T-helper 2 cell treated with Interferon-gamma antibody and Interleukin-4, amounts not matched to agents 100 ng/mL and 5 ng/mL, for 36 hours (primary cell): ENCODE data around the gene CDK19. TPM values are rescaled to one million over a fixed set of nuclear protein-coding genes. Genes with fewer than 3 reads are reported as not detected.
"Not testable (repeated sequence)": the region's sequence is repeated elsewhere in the genome, so short reads cannot be mapped to it uniquely, and the experiment has no call there.

ENCODE experiments used
- intact Hi-C: fragments of 100-400 bp; cut with micrococcal nuclease; formaldehyde crosslinking; loops from one replicate; pipeline ENCODE4 v1.15.1; 2023
- total RNA-seq: library from RNA; stranded (reverse); gene quantifications from 2 replicates; pipeline ENCODE4 v1.2.3, GENCODE V29; 2022

The CDK19 gene
- total RNA-seq, 1 donor from 2014 or later: 23.8 TPM

GRCh38 chr6:110814102-110815014 lies 911 bp downstream of the CDK19 start:
- intact Hi-C loops: loop anchor here (1.0 to 10.0 kb wide), 12 partner anchors 60 to 1330 kb away; partner anchors contain the start of genes AK9, AMD1, CDC40 and FIG4

DNA sequence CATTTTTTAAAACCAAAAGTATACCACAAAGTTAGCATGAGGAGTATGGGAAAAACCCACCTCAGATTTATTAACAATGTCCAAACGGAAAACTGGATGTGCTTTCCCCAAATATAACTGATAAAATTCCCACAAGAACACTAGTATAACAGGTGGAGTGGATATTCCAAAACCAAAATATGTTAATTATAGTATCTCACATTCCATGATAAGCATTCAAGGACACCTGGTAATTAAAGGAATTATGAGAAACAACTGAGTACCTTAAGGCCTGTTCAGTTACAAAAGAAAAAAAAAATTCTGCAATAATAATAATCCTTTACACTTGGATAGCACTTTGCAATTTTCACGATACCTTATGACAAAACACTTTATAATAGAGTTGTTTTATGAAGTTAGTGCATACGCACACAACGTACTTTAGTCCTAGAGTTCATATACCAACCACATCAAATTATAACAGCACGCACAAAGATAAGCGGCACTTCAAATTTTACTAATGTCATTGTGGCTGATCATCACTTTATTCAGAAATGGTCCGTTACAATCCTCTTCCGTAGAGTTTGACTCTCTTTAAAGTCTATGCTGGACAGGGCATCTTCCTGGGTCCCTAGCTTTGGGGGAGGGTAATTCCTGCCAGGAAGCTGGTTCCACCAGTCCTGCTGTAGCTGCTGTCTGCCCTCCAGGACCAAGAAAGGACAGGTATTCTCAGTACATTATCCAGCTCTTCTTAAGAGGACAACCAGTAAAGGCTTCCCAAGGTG lies 1.7 kb downstream of the CDK19 start:
- intact Hi-C loops: loop anchor here (2.0 to 10.0 kb wide), 3 partner anchors 445 to 1329 kb away; partner anchors contain the start of genes AK9, FIG4 and ZBTB24

DNA sequence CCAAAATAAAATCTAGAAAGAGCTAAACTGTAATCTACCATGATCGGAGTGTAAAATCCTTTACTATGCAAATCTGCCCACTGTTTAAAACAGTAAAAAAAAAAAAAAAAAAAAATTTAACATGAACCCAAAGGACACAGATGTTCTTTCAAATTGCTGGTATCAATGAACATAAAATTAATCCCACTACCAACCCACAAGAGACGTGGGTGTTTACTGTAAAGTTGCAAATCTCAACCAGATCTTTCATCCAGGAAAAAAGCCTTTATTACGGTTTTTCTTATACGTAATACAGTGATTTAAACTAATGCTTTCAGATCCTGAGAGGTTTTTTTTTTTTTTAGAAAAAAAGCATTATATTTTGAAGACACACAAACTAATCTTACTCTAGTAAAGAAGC lies 2.5 kb downstream of the CDK19 start:
- intact Hi-C loops: loop anchor here (10.0 kb wide), 2 partner anchors 1118 to 1328 kb away; partner anchors contain the start of genes AK9, FIG4 and ZBTB24

GRCh38 chr6:110810896-110811586 lies 4.2 kb downstream of the CDK19 start:
- intact Hi-C loops: loop anchor here (10.0 kb wide), 2 partner anchors 1116 to 1326 kb away; partner anchors contain the start of genes AK9, FIG4 and ZBTB24

DNA sequence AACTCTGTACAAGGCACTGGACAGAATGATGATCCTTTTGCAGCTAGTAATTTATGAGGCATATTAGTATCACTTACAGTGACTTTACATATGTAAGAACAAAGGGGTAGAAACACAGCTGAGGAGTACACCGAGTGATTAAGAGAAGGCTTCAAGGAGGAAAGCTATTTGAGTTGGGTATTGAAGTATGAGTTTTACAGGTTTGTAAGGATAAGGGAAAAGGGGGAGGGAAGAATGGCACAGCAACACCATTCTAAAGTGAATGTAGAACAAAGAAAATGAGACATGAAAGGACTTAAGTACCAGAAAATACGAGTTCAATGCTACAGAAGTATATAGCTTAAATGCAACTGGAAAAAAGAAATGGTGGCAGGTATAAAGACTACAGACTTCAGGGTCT lies 5.5 kb downstream of the CDK19 start:
- intact Hi-C loops: loop anchor here (10.0 kb wide), 2 partner anchors 1115 to 1325 kb away; partner anchors contain the start of genes AK9, FIG4 and ZBTB24

GRCh38 chr6:110802175-110802574 lies 13.1 kb downstream of the CDK19 start:
- intact Hi-C loops: not testable (repeated sequence)

GRCh38 chr6:110800839-110801196 lies 14.5 kb downstream of the CDK19 start:
- intact Hi-C loops: no loop called here

DNA sequence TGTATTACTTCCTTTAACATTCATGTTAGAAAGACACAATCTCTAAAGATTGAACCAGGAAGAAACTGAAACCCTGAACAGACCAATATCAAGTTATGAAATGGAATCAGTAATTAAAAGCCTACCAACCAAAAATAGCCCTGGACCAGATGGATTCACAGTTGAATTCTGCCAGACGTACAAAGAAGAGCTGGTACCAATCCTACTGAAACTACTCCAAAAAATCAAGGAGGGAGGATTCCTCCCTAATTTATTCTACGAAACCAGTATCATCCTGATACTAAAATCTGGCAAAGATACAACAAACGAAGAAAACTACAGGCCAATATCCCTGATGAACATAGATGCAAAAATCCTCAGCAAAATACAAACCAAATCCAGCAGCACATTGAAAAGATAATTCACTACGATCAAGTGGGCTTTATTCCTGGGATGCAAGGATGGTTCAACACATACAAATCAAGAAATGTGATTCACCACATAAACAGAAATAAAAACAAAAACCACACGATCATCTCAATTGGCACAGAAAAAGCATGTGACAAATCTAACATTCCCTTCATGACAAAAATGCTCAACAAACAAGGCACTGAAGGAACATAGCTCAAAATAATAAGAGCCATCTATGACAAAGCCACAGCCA lies 15.0 kb downstream of the CDK19 start:
- intact Hi-C loops: no loop called here

DNA sequence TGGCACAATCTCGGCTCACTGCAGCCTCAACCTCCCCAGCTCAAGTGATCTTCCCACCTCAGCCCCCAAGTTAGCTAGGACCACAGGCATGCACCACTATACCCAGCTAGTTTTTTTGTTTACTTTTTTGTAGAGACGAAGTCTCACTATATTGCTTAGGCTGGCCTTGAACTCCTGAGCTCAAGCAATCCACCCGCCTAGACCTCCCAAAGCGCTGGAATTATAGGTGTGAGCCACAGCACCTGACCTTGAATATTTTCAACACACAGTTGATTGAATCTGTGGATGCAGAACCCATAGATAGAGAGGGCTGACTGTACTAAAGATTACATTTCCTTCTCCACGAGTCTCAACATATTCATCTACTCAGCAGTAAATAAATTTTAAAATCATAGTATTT lies 15.6 kb downstream of the CDK19 start:
- intact Hi-C loops: no loop called here

DNA sequence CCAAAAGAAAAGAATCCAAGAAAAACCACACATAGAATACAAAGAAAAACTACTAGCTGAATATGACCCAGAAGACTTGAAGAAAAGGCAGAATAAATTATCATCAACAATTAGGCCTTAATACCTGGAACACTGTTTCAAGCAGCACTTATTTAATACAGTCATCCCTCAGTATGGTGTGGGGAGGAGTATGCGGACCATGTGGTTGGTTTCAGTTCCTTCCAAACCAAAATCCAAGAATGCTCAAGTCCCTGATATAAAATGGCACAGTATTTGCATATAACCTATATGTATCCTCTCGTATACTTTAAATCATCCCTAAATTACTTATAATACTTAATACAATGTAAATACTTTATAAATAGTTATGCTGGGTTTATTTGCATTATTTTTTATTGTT lies 16.1 kb downstream of the CDK19 start:
- intact Hi-C loops: no loop called here

DNA sequence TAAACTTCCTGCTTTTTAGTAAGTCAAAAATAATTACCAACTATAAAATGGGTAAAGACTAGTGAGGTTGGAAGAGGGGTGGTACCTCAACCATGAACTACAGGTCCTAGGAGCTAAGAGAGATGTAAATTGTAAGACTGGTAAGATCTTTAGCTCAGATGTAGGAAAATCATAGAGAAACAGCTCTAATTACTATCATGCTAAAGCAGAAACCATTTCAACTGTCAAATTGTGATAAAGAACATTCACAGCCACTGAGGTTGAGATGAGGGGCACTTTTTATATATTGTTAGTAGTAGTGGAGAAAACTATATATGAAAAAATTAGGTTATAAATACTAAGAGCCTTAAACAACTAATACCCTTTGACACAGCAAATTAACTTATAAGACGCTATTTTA lies 20.0 kb downstream of the CDK19 start:
- intact Hi-C loops: no loop called here

DNA sequence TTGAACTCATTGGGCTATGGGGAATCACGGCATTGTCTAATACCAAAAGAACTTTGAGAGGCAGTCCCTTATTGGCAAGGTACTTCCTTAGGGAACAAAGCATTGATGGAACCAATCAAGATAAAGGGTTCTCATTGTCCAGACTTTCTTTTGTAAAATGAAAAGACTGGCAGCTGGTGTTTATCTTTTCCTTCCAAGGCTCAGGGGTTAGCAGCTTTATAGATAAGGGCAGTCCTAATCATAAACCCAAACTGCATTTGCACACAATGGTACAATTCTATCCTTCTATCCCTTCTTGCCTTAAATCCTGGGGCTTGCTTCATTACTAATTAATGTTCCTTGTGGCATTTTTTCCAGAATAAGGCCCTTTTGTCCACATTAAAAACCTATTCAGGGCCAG lies 28.6 kb downstream of the CDK19 start:
- intact Hi-C loops: no loop called here

DNA sequence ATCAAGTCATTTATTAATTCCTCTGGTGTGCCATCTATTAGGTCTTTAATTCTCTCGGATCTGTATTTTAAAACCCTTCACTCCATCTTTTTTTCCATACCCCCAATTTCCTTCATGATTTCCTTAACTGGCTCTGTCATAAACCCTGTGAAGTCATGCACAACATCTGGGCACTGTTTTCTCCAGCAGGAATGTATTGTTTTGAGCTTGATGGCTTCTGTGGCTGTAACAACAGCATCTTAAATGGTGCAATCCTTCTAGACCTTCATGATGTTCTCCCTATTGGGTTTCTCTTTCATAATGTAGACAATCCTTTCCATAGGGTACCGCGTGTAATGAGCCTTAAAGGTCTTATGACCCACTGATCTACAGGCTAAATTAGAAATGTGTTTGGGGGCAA lies 29.0 kb downstream of the CDK19 start:
- intact Hi-C loops: no loop called here

DNA sequence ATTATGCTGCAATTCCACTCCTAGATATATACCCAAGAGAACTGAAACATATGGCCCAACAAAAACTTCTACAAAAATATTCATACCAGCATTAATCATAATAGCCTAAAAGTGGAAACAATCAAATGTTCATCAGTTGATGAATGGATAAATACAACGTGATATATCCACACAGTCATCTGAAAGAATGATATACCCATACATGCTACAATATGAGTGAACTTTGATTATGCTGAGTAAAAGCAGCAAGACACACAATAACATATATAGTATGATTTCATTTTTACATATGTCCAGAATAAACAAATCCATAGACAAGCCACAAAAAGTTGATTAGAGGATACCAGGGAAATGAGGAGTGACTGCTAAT lies 30.7 kb downstream of the CDK19 start:
- intact Hi-C loops: loop anchor here (2.0 kb wide), 1 partner anchor 36 kb away; no protein-coding TSS in a partner anchor

DNA sequence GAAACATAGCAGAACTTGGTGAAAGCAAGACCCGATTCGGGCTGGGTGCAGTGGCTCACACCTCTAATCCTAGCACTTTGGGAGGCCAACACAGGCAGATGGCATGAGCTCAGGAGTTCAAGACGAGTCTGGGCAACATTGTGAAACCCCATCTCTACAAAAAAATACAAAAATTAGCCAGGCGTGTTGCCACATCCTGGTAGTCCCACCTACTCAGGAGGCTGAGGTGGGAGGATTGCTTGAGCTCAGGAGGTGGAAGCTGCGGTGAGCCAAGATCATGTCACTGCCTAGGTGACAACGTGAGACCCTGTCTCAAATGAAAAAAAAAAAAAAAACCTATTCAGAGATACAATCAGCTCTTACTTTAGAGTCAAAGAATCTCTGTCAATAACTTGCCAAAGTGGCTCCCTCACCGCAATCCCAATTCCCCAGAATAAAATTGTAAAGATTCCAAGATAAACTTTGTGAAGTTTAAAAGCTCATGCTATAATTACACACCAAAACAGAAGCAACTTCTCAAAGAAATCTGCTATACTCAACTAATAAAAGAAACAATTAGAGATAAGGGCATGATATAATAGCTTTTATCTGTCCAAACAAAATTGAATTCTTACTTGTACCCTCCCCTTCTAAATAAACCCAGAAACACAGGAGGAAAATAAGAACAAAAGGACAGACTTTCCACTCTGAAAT lies 33.6 kb downstream of the CDK19 start:
- intact Hi-C loops: no loop called here

DNA sequence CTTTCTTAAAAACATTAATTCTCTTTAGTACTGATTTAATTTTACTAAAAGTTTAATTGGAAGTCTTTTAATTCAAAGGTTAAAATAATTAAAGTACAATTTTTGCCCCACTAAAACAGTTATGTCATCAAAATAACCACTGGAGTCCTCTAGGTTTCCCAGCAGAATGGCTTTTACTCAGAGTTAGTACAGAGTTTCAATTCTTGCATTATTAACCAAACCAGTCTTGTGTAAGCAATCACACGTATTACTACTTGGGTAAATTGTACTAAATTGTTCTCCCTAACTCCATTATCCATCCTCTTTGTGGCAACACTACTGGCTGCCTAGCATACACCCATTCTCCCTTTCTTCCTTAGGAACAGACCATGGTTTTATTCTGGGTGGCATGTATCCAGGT lies 36.9 kb downstream of the CDK19 start:
- intact Hi-C loops: no loop called here

DNA sequence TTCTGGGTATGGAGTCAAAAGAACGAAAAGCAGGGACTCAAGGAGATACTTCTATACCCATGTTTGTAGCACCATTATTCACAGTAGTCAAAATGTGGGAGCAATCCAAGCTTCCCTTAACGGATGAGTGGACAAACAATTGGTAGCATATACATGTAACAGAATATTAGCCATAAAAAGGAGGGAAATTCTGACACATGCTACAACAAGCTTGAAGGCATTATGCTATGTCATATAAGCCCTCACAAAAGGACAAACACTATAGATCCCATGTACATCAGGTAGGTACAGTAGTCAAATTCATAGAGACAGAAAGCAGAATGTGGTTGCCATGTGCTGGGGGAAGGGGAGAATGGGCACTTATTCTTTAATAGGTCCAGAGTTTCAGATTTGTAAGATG lies 37.6 kb downstream of the CDK19 start:
- intact Hi-C loops: no loop called here

GRCh38 chr6:110776413-110776812 lies 38.9 kb downstream of the CDK19 start:
- intact Hi-C loops: no loop called here

DNA sequence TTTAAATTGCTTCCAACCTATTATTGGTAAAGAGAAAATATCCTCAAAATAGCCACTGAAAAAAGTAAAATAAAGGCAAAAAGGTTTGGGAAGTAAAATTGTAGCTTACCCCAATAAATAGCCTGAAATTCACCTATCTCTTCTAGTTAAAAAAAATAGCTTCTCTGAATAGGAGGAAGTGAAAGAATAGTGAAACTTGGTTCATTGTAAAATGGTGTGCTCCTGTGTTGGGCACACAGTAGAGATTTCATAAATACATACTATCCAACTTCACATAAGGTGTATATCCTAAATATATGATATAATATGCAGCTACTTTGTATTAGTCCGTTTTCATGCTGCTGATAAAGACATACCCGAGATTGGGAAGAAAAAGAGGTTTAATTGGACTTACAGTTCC lies 45.3 kb downstream of the CDK19 start:
- intact Hi-C loops: no loop called here

GRCh38 chr6:110768057-110768456 lies 47.2 kb downstream of the CDK19 start:
- intact Hi-C loops: no loop called here
